Activated gamma-delta T cell treated with Interleukin-2 at 50 U/mL for 16 hours (primary cell): ENCODE results near the gene AADACL2.
"Not testable (repeated sequence)": the region's sequence is repeated elsewhere in the genome, so short reads cannot be mapped to it uniquely, and the experiment has no call there.

Source experiments
- DNase-seq: peaks from one replicate; pipeline ENCODE4 v3.0.0-alpha.2; 2020

AADACL2 gene

GRCh38 chr3:151766454-151766853, 32.7 kb downstream of the AADACL2 start:
- DNase-seq = no peak

- no peak for DNase-seq
Observed at GRCh38 chr3:151768393-151768930, 34.7 kb downstream of the AADACL2 start.

- no peak for DNase-seq
Observed at GRCh38 chr3:151769175-151769574, 35.4 kb downstream of the AADACL2 start.

GRCh38 chr3:151770956-151771355, 37.2 kb downstream of the AADACL2 start:
- no peak for DNase-seq

GRCh38 chr3:151772825-151773480, 39.2 kb downstream of the AADACL2 start:
- no peak for DNase-seq

- DNase-seq = no peak
Observed at GRCh38 chr3:151774235-151774634, 40.5 kb downstream of the AADACL2 start.

- no peak for DNase-seq
Observed at GRCh38 chr3:151774910-151775309, 41.2 kb downstream of the AADACL2 start.

GRCh38 chr3:151775314-151776258, 41.9 kb downstream of the AADACL2 start:
- DNase-seq = no peak

- DNase-seq = no peak
Observed at GRCh38 chr3:151776259-151776740, 42.6 kb downstream of the AADACL2 start.

- DNase-seq = no peak
Observed at GRCh38 chr3:151777880-151778279, 44.2 kb downstream of the AADACL2 start.

- no peak for DNase-seq
Observed at GRCh38 chr3:151787626-151788025, 53.9 kb downstream of the AADACL2 start.

- DNase-seq = no peak
Observed at GRCh38 chr3:151788401-151788800, 54.7 kb downstream of the AADACL2 start.

GRCh38 chr3:151789853-151790463, 56.2 kb downstream of the AADACL2 start:
- DNase-seq = no peak

GRCh38 chr3:151790763-151791162, 57.0 kb downstream of the AADACL2 start:
- DNase-seq = not testable (repeated sequence)

- no peak for DNase-seq
Observed at GRCh38 chr3:151792411-151792810, 58.7 kb downstream of the AADACL2 start.

GRCh38 chr3:151793636-151794035, 59.9 kb downstream of the AADACL2 start:
- DNase-seq = no peak

- DNase-seq = no peak
Observed at GRCh38 chr3:151794080-151794479, 60.4 kb downstream of the AADACL2 start.

- DNase-seq = no peak
Observed at GRCh38 chr3:151795276-151795675, 61.5 kb downstream of the AADACL2 start.

- DNase-seq = no peak
Observed at GRCh38 chr3:151796105-151796680, 62.5 kb downstream of the AADACL2 start.

- DNase-seq = no peak
Observed at GRCh38 chr3:151798466-151798865, 64.7 kb downstream of the AADACL2 start.

- DNase-seq = no peak
Observed at GRCh38 chr3:151800431-151800830, 66.7 kb downstream of the AADACL2 start.

- no peak for DNase-seq
Observed at GRCh38 chr3:151804267-151804666, 70.5 kb downstream of the AADACL2 start.

GRCh38 chr3:151806838-151807237, 73.1 kb downstream of the AADACL2 start:
- no peak for DNase-seq
